NCI-H2227 (cell line): ENCODE measurements around the gene GNB1.
A peak's percentile ranks its signal among the peaks of the same experiment; 100 is the strongest.

Experiments used
- DNase-seq: peaks from one replicate; lab custom pipeline; 2025; ENCODE audit not compliant: unreplicated experiment; lab: John Stamatoyannopoulos, UW

Gene GNB1

GRCh38 chr1:1922956-1923833, 32.3 kb upstream of the GNB1 start:
- no peak for DNase-seq

- no peak for DNase-seq
Observed at GRCh38 chr1:1922702-1922955, 31.7 kb upstream of the GNB1 start.

GRCh38 chr1:1921901-1922701, 31.2 kb upstream of the GNB1 start:
- no peak for DNase-seq

DNA sequence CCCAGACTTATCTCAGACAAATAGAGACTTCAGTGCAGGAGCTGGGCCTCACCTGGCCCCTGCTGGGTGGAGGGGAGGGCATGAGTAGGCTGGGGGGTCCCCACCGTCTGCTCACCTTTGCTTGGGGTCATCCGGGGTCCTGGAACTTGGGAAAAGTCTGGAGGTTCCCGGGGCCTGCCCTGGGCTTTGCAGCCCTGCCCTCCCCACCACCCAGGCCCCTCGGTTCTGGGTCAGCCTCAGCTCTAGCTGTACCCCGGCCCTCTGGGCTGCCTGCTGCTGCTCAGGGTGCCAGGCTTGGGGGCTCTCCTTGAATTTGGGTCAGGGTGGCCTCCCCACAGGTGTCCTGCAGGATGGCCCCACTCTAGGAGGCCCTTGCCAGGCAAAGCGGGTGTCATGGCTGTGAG, 30.6 kb upstream of the GNB1 start:
- DNase-seq = no peak

- DNase-seq = no peak
Observed at GRCh38 chr1:1920608-1921458, 29.9 kb upstream of the GNB1 start.

GRCh38 chr1:1920057-1920607, 29.2 kb upstream of the GNB1 start:
- DNase-seq = no peak

- DNase-seq = peak; percentile 100
Observed at GRCh38 chr1:1919304-1920056, 28.6 kb upstream of the GNB1 start.

DNA sequence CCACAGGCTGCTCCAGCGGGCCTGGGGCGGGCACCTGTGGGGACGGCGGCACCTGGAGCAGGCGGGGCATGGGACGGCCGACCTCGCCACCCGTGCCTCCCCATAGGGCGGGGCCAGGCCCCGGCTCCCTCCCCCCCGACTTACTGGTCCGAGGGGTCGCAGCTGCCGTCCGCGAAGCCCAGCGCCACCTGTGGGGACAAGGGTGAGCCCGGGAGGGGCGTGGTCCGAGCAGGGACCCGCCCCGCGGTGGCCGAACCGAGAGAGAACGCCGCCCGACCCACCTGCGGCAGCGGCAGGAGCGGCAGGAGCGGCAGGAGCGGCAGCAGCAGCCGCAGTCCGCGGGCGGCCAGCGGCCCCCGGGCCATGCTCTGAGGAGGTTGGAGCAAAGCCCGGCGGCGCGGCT, 28.0 kb upstream of the GNB1 start, which contains the start of gene TMEM52:
TSS of gene TMEM52 (minus strand) at position 379 of the 403 bp plus-strand sequence. CDS start at position 365, 14 bp downstream.
- DNase-seq = no peak

DNA sequence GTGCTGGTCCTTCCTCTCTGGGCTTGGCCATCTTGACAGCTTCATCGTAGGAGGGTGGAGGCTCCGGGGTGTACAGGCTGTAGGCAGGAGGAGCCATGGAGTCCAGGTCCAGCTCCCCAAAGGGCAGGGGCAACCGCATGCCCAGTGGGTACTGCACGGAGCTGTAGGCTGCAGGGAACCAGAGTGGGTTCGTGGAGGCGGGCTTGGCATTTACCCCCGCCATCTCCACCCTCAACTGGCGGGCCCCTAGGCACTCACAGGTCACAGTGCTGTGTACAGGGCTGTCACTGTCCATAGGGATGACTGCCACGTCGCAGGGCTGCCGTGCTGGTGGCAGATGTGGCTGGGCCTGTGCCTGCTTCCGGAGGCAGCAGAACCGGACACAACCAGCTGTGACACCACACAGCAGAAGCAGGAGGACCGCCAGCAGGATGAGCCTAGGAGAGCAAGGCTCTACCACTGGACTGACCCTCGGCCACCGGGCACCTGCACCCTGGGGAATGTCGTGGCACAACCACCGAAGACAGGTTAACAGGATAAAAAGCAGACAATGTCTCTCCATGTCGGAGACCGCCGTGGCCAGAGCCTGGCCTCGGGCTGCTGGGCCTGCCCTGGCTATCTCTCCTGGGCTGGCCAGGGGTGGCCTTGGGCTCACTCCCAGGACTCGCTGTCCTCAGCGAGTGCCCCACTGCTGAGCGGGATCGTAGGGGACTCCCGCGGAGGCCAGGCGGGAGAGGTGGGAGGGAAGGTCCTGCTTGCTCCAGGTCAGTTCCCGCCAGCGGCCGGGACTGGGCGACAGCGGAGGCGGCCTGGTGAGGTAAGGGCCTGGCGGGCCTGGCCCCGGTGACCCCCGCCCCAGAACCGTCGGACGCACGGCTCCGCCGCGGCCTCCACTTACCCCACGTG, 27.4 kb upstream of the GNB1 start:
- DNase-seq = no peak

GRCh38 chr1:1917304-1917976, 26.6 kb upstream of the GNB1 start:
- DNase-seq = no peak

DNA sequence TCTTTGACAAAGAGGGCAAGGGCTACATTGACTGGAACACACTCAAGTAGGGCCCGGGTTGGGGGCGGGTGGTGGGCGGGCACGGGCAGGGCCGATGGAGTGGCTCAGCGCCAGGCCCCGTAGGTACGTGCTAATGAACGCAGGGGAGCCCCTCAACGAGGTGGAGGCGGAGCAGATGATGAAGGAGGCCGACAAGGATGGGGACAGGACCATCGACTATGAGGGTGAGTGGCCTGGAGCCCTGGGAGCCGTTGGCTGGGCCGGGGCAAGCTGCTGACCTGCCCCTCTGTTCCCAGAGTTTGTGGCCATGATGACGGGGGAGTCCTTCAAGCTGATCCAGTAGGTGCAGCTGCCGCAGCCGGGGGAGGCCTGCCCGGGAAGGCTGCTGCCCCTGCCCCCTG, 26.0 kb upstream of the GNB1 start:
- no peak for DNase-seq

DNA sequence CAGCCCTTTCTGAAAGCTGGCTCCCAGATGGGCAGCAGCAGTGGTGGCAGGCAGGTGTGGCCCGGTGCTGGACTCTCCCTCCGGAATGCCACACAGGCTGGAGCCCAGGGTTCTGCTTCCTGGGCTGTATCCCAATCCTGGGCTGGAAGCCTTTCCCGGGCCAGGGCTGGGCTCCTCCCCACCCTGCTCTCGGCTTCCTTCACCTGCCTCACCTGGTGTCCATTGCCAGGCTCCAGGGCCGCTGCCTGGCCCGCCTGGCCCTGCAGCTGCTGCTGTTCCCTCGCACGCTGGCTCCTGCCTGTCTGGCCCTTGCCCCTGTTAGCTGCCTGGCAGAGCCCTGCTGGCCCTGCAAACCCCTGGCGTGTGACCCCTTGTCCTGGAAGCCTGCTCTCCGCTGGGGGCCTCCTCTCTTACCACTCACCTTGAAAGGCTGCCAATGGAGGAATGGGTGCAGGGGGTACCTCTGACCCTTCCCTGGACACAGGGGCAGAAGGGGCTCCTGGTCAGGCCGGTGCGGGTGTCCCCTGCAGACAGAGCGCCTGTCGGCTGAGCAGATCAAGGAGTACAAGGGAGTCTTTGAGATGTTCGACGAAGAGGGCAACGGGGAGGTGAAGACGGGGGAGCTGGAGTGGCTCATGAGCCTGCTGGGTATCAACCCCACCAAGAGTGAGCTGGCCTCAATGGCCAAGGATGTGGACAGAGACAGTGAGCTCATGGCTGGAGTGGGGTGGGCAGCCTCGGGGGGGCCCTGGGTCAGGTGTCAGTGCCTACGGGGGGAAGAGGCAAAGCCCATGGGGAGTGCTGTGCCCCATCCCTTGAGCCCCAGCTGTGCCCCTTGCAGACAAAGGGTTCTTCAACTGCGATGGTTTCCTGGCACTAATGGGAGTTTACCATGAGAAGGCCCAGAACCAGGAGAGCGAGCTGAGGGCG, 25.3 kb upstream of the GNB1 start:
- no peak for DNase-seq

DNA sequence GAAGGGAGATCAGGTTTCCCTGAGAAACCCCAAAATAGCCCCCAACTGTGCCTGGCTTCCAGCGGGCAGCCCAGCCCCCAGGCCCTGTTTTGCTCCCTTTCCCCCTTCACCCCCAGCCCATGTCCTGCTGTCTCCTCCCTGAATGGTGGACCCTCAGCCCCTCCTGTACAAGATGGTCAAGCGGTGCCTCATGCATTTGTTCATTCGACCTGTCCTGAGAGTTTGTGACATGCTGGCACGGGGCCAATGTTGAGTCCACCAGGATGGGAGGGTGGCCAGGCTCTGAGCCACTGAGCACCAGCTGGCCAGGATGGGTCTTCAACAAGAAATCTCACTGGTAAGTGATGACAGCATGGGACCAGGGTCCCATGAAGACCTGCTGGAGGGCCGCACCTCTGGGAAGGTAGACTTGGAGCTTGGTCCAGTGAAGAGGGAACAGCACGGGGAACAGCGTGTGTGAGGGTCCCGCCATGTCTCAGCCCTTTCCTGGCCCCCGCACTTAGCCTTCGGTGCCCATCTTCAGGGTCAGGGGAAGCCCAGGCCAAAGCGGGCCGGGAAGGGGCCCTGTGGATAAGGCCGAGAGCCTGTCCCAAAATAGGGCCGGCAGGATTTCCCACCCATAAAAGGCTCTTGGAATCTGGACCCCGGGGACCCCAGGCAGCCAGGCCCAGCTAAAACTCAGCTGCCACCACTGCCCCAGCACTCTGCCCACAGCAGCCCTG, 24.2 kb upstream of the GNB1 start, which contains the start of gene CALML6:
TSS of gene CALML6 (plus strand) at position 290 of the 722 bp plus-strand sequence. CDS start at position 311, 21 bp downstream.
- DNase-seq = no peak

DNA sequence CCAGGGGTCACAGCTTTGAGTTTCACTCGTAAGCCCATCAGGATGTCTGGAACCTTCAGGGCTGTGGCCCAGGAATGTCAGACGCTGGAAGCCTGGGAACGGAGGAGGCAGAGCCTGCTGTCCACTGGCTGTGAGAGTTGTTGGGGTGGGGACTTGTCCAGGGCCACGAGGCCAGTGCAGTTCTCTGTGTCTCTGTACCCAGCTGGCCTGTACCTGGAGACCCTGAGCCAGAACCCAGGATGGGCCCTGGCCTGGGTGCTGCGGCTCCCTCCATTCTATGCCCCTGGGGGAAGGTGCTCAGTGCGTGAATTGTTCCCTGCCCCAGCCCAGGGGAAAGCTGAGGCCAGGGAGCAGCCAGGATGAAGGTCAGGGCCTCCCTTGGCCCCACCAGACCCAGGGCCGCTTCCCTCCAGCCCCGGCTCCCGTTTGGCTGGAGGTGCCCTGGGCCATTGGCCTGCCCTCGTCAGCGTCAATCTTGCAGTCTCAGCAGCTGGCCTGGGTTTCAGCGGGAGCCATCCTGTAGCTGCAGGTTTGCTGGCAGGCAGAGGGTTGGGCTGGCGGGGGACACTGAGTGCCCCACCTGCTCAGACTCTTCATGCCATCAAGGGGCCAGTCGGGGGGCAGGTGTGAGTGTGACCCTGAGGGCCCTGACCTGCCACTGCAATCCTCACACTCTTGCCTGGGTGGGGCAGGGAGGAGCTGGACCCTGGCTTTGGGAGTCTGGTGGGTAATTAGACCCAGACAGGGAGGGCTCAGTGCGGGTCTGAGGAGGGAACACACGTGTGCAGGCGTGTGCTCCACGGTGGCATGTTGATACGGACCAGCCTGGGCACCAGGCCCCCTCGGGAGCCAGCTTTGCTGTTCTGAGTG, 23.4 kb upstream of the GNB1 start:
- DNase-seq = no peak

DNA sequence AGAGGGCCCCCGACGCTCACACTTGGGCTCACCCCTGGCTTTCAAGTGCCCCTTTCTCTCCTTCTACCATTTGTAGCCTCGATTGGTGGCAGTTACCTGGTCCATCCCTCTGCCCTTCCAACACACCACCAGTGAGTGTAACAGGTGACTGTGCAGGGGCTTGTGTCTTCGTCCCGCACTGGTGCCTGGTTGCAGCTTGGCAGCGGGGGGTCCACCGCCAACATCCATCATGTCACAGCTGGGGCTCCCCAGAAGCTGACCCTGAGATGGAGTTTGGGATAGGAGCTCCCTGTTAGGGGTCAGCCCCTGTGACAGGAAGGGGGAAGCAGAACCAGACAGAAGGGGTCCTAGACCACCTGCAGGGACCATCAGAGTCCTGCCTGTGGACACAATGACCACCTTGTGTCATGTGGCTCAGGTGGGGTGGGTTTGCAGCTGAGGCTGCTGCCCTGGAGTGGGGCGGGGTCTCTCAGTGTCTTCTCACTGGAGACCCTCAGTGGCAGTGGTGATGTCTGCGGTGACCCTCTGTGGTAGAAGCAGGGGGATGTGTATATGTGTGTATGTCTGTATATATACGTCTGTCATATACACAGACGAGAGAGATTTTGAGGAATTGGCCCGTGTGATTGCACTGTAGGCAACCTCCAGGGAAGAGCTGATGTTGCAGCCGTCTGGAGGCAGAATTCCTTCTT, 20.6 kb upstream of the GNB1 start:
- no peak for DNase-seq
